GM18499 (cell line): Measurements from ENCODE around the gene EIF2A.

ENCODE experiments used
- ATAC-seq: cut with Tn5 transposase; IDR thresholded peaks from one replicate; pipeline ENCODE4 v1.9.1; 2021; ENCODE audit warnings: moderate number of reproducible peaks; ENCODE audit not compliant: insufficient read depth, unreplicated experiment

The EIF2A gene

GRCh38 chr3:150627557-150627956 lies 81.0 kb downstream of the EIF2A start:
- no peak for ATAC-seq

GRCh38 chr3:150631515-150632221 lies 85.1 kb downstream of the EIF2A start:
- no peak for ATAC-seq

- no peak for ATAC-seq
Observed at GRCh38 chr3:150635076-150635475, 88.5 kb downstream of the EIF2A start.

GRCh38 chr3:150635526-150635925 lies 88.9 kb downstream of the EIF2A start:
- no peak for ATAC-seq
